ENCODE data around the gene CELSR1. TPM values are rescaled to one million over a fixed set of nuclear protein-coding genes. Genes with fewer than 3 reads are reported as not detected.
A peak's percentile ranks its signal among the peaks of the same experiment; 100 is the strongest.
"Not testable (repeated sequence)": the region's sequence is repeated elsewhere in the genome, so short reads cannot be mapped to it uniquely, and the experiment has no call there.

Gene CELSR1
- total RNA-seq, 1 donor from 2014 or later = 0.73 TPM

DNA sequence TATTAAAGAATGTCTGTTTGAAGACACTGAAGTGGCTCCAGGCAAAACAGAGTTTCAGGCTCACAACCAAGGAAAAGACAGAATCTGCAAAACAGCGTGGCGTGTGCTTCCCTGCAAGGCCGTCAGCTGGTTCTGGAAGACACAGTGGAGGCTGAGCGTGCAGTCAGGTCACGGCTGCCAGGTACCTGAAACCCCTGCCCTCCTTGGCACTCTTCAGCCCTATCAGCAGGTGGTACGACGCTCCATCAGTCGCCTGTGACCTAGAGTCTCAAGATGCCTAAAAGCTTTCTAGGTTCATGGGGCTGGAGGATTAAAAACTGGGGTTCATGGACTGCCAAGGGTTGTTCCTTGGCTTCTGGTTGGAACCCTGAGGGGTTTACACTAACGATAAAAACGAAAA, 136.1 kb downstream of the CELSR1 start:
- no peak for DNase-seq (ENCODE audit: low read depth, low spot score)

DNA sequence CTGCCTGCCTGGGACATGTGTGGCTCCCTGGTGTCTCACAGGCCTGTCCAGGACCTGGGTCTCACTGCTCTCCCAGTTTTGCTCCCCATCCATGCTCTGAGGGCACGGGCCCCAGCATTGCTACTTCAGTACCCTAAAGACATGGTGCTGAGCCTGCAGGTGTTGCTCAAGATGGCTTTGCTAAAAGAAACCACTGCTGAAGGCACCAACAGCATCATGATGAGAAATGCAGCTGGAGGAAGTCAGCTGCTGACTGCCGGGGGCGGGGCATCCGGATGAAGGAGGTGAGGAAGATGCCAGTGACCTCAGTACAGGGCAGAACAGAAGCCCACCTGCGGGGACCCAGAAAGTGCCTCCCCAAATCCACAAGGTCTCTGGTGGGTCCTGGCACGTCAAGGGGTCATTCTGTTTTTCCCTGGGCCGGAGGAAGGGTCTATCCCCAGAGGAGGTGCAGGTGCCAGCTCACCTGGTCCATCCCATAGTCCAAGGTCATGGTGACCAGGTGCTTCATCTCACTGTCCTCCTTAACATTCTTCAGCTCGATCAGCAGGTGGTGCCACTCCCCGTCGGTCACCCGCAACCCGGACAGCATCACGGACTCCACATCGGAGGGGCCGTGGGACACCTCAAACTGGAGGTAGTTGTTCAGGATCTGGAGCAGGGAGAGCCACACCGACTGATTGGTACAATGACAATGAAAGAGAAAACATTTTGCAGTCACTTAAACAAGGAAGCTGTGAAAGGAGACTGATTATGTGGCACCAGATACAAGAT, 138.0 kb downstream of the CELSR1 start:
- DNase-seq (ENCODE audit: low read depth, low spot score) = no peak

DNA sequence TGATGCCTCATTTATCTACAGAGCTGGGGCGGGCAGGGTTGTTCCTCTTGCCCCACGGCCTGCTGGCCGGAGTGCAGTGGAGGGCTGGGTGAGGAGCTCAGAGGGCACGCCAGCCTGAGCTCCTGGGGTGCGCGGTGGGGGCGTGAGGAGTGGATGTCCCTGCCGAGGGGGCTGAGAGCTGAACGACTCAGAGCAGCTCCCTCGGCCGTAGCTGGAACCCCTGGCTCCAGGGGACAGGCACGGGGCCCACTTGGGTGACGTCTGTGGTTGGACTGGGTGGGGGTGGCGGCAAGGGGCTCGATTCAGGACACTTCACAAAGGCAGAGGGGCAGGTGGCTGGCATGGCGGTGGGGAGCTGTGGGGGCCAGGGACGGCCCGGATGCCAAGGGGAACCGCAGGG, 139.5 kb downstream of the CELSR1 start:
- no peak for DNase-seq (ENCODE audit: low read depth, low spot score)

DNA sequence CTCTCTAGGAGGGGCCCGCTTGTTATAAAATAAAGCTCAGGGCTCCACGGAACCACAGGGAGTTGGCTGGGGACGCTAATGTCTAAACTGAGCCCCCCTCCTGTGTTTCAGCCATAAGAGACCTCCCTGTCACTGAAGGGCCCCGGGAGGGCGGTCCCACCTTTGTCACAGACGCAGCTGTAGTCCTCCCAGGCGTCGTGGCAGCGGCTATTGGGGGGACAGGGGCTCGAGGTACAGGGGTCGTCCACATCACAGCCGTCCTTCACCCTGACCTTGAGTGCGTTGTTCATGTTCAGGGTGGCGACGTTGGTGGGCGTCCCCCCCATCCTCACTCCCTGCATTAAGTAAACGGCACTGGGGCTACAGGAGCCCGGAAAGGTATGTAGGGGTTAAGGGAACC, 139.9 kb downstream of the CELSR1 start:
- no peak for DNase-seq (ENCODE audit: low read depth, low spot score)

DNA sequence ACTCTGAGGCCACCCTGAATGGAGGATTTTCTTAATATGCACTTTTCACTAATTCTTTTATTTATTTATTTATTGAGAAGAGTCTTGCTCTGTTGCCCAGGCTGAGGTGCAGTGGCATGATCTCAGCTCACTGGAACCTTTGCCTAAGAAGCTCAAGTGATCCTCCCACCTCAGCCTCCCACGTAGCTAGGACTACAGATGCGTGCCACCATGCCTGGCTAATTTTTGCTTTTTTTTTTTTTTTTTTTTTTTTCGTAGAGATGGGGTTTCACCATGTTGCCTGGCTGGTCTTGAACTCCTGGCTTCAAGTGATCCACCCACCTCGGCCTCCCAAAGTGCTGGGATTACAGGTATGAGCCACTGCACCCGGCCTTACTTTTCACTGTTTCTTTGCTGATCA, 140.4 kb downstream of the CELSR1 start:
- DNase-seq (ENCODE audit: low read depth, low spot score) = not testable (repeated sequence)

DNA sequence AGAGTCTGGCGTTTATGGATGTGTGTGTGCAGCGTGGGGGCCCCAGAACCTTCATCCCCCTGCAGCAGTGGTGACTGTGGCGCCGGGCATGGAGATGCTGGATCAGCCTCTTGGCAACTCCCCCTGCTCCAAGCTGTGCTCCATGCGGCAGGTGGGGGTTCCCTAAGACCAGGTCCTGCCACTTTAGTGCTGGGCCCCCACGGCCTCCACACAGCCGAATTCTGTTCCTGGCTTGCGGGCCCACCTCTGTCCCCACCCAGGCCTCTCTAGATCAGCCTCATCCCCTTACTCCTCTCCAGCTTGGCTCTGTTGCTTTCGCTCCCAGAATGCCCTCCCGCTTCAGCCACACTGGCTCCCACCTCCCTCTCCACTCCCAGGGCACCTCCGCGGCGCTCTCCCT, 142.3 kb downstream of the CELSR1 start:
- DNase-seq (ENCODE audit: low read depth, low spot score) = no peak

DNA sequence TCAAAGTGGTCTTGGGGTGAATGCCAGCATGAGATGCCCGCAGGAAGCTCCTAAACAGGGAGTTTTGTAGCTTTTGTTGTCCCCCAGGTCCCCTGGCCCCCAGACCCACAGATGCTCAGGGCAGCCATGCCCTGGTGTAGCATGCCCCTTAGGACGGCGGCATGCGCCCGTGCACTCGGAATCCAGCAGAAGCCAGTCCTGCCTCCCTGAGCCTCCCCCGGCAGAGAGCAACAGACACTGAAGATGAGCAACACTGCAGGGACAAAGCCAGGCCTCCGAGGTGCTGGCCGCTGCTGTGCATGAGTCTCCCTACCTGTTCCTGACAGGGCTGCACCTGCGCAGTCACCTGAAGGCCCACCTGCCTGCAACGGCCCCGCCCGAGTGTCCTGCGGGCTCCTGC, 142.8 kb downstream of the CELSR1 start:
- DNase-seq (ENCODE audit: low read depth, low spot score) = no peak

DNA sequence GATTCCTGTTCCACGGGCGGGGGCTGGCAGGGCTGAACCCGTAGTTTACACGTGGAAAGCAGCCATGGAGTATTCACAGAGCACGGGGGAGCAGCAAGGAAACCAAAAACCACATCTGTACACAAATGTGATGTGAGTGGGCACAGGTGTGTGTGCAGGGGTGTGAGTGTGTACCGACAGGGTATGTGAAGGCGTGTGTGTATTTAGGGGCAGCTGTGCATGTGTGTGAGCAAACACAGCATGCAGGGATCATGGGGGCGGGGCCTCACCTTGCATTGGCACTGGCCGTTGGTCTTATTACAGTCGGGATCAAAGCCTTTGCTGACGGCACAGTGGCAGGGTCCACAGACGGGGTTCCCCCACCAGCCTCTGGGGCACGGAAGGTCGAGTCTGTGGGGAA, 143.5 kb downstream of the CELSR1 start:
- DNase-seq (ENCODE audit: low read depth, low spot score) = no peak

DNA sequence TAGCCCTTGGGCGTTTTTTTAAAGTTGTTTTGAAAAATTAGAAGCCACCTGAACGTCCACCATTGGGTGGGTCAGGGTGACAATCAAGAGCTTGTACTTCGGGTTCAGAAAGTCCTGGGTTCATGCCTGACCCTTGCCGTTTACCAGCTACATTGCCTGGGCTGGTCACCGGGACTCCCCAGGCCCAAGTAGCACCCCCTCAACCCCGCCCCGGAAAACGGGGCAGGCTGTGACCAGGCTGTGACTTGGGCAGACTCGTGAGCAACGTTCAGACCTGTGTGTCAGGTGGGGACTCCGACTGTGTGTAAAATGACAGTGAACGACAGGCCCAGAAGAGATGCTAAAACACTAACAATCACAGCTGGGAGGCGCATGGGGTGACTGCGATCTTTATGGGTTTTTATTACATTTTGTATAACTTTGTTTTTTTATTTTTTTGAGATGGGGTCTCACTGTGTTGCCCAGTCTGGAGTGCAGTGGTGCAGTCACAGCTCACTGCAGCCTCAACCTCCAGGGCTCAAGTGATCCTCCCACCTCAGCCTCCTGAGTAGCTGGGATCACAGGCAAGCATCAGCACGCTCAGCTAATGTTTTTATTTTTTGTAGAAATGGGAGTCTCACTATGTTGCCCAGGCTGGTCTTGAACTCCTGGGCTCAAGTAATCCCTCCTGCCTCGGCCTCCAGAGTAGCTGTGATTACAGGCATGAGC, 145.1 kb downstream of the CELSR1 start:
- DNase-seq (ENCODE audit: low read depth, low spot score) = no peak

DNA sequence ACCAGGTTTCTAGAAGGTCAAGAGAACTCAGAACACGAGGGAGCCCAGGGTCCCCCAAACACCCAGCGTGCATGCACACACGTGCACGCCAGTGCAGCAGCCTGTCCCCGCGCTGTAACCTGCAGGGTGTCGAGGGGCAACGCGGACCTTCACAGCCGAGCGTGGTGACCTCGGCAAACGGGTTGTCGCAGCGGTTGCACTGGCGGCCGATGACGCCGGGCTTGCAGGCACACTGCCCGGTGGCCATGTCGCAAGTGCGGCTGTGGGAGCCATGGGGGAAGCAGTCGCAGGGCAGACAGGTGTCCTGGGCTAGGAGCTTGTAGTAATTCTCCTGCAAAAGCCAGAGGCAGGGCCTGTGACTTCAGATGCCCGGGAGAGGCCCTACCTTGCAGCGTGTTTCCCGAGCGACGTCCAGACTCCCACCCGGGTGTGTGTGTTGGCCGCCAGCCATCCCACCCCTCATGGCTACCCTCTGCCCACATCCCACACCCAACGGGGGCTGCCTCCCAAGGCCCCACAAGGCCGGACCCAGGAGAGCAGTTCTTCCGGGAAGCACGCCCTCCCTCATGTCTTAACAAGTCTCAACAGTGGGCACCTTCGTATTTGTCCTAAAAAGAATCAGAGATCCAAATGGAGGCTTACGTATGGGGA, 145.8 kb downstream of the CELSR1 start:
- no peak for DNase-seq (ENCODE audit: low read depth, low spot score)

DNA sequence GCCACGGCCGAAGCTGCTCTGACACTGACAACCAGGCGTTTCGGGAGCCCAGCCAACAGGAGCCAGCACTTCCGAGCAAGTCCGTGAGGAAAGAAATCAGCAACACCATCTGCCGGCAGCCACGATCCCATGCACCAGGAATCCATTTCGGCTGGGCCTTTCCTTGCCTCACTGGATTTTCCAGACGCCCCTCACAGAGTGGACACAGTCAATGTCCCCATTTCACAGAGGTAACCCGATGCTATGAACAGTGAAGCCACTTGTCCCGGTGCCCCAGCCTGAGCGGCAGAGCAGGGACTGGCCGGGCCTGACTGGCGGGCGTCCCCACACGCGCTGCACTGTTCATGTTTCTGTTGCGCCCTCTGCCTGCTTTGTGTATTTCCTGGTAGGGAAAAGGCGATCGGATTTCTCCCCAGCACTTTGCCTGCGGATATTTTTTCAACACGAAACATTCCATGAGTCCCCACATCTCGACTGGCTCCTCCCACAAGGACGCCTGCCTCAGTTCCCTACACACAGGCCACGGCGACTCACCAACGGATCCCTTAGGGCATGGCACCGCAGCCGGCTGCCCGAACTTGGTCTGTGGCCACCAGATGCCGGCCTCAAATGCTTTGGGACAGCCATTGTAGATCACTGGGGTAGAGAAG, 146.6 kb downstream of the CELSR1 start:
- DNase-seq (ENCODE audit: low read depth, low spot score) = peak; percentile 22

DNA sequence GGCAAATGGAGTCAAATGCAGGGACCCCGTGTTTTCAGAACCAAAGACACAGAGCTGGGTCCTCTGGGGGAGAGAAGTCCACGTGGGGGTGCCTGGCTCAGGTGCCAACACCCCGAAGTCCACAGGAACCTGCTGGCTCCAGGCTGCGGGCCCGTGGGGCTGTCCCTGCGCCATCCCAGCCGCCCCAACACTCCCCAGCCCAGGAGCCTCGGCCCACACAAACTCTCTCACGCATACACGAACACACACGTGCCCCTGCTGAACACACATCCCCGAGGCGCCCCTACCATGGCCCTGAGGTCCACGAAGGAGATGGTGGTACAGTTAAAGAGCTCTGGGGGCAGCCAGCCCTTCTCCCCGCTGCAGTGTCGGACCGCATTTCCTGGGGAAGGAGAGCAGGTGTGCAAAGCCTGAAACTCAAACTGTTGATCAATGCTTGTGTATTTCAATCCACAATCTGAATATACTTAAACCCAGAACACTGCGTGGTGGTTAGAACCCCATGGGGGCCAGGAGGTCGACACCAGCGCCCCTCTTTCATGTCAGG, 147.2 kb downstream of the CELSR1 start:
- no peak for DNase-seq (ENCODE audit: low read depth, low spot score)

DNA sequence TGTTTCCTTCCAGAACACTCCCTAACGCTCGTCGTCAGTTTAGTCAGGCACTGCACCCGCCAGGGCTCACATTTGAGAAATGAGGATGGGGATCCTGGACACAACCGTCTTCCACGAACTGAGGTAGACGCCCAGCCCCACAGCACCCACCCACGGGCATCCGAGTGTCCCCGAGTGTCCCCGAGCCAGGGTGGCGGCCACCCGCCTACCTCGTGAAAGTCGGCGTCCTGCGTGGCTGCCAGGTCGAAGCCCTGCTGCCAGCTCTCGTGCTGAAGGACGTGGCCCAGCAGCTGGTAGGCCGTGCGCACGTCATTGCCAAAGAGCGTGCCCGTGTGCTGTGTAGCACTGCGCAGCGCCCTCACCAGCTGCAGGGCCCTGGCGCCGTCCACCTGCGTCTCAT, 148.3 kb downstream of the CELSR1 start:
- DNase-seq (ENCODE audit: low read depth, low spot score) = no peak

DNA sequence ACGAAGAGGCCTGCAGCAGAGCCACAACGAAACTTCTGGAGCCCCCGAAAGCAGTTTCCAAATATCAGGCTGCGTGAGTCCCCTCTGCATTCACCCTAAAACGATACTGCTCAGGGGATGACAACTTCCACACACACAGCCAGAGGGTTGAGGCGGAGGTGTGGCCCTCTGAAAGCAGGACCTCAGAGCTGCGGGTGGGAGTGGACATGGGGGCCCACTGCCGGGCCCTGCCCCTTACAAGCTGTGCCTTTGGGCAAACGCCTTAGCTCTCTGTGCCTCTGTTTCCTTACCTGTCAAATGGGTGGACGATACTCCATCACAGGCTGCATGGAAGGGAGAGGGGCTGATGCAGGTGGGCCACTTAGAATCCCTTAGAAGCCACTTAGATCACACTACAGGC, 148.8 kb downstream of the CELSR1 start:
- no peak for DNase-seq (ENCODE audit: low read depth, low spot score)

DNA sequence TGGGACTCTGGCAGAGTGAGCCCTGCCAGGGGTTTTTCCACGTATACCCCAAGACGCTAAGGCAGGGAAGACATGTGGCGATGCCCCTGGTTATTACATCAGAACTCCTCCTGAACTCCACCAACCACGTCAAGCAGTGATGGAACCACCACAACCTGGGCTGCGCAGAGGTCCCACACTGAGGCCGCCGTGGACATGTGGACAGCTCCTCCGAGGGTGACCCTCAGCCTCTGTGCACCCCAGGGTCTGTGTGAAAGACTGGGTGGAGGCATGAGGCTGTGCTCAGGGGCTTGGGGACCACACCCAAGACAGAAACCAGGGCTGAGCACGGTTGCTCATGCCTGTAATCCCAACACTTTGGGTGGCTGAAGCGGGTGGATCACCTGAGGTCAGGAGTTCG, 149.7 kb downstream of the CELSR1 start:
- no peak for DNase-seq (ENCODE audit: low read depth, low spot score)

DNA sequence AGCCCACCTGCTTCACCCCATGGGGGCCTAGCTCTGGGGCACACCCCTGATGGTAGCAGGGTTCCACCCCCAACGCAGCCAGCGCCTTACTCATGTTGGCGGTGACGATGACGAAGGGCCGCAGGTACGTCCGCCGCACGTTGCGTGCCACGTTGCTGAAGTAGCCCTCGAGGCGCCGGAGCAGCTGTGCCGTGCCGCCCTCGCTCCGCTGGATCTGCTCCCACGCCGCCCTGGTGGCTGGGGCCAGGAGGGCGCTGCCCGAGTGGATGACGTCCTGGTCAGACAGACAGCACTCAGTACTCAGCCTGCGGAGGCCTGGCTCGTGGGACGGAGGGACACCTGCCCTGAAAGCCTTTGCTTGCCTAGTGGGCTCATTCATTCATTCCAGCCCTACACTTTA, 151.1 kb downstream of the CELSR1 start:
- DNase-seq (ENCODE audit: low read depth, low spot score) = no peak

DNA sequence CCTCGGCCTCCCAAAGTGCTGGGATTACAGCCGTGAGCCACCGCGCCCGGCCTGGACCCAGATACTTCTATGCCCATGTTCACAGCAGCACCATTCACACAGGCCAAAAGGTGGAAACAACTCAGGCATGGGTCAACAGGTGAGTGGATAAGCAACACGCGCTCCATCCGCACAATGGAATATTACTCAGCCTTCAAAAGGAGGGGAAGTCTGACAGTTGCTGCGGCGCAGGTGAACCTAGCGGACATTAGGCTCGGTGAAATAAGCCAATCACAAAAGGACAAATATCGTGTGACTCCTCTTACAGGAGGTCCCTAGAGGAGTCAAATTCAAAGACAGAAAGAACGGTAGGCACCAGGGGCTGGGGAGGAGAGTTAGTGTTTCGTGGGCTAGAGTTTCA, 154.9 kb downstream of the CELSR1 start:
- DNase-seq (ENCODE audit: low read depth, low spot score) = no peak

DNA sequence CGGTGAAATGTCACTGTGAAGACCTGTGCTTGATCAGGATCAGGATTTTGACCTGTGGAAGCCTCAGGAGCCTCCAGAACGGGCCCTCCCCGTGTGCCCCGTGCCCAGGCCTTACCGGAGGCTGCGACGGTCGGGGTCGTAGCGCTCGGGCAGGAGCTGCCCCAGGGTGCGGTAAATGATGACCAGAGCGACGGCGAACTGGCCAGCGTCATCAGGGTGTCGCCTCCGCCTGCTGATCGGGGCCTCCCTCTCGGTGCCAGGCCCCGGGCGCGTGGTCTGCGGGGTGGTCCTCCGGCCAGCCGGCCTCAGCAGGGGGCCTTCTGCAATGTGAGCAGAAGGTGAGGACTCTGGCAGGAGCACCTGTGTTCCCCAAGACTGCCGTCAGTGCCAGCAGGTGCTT, 155.7 kb downstream of the CELSR1 start:
- DNase-seq (ENCODE audit: low read depth, low spot score) = no peak

DNA sequence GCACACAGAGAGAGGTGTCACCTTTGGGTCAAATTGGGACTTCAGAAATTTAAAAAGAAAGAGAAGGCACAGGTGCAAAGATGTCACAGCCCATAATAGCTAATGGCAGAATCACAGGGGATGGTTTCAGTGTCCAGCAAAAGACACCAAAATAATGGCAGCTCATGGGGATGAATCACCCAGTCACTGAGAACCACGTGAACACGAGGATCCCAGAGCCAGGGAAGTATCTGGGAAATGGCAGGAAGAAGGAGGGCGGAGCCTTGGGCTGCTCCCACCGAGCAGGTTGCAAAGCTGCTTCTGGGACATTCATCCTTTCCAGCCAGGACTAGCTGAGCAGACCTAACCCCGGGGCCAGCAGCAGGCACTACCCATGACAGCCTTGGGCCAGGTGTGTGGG, 156.3 kb downstream of the CELSR1 start:
- no peak for DNase-seq (ENCODE audit: low read depth, low spot score)

DNA sequence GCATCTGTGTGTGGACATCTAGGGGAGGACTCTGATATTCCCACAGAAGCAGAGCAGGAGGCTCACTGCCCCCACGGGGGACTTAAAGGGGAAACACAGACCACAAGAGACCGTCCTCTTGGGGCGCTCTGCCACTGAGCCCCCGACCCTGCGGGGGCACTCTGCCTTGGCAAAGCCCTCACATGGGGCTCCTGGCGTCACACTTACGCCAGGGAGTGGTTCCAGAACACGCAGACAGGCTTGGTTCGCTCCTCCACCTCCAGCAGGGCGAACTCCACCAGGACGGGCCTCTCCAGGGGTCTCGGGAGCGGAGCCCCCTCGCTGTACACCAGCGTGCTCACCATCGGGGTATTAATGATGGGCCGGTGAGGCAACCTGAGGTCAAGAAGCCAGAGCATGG, 156.8 kb downstream of the CELSR1 start:
- DNase-seq (ENCODE audit: low read depth, low spot score) = no peak

DNA sequence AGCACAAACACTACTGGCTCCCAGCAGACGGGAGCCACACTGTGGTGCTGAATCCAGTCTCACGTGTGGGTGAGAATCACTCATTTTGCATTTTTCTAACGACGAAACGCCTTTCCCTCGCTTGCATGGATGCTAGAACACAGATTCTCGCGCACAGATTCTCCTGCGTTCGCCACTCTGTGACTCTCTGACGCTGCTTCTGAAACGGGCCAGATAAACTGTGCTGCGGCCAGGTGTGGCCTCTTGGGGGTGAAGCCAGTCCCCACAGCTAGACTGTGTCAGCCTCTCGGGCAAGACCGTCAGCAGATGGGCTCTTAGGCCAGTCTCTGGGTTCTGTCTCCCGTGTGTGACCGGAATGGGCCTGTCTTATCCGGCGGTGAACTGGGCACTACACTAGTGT, 157.4 kb downstream of the CELSR1 start:
- no peak for DNase-seq (ENCODE audit: low read depth, low spot score)
